Testis (tissue), 3 donors: ENCODE data around the gene PLCE1. TPM values are rescaled to one million over a fixed set of nuclear protein-coding genes. Genes with fewer than 3 reads are reported as not detected.

Experiments
- DNase-seq: peaks from one replicate; pipeline ENCODE4 v3.0.0-alpha.2; 2019
- H3K27ac ChIP-seq, 2 donors: fragments of 200-600 bp; sonication (generic); one replicate each; pipeline ENCODE4 v1.5.1; 2019
- H3K27me3 ChIP-seq: fragments of 200-600 bp; sonication (generic); one replicate; pipeline ENCODE4 v1.5.1; 2019
- H3K36me3 ChIP-seq: fragments of 200-600 bp; sonication (generic); one replicate; pipeline ENCODE4 v1.5.1; 2017; ENCODE audit warnings: low read depth; ENCODE audit errors: missing control alignments
- H3K4me1 ChIP-seq: fragments of 200-600 bp; sonication (generic); one replicate; pipeline ENCODE4 v1.5.1; 2019
- H3K4me3 ChIP-seq, 2 donors: fragments of 200-600 bp; sonication (generic); one replicate each; pipeline ENCODE4 v1.5.1; 2017 to 2019
- H3K9me3 ChIP-seq: fragments of 200-600 bp; sonication (generic); one replicate; pipeline ENCODE4 v1.5.1; 2017
- POLR2A ChIP-seq: fragments of 450-650 bp; IDR thresholded peaks from one replicate; pipeline ENCODE4 v1.6.1; 2017; ENCODE audit warnings: antibody characterized with exemption, mild to moderate bottlenecking, moderate library complexity
- WGBS, 2 donors: methylation state at CpG; one replicate each; pipeline ENCODE4 v1.1.5; 2018; 5-methylcytosine and 5-hydroxymethylcytosine counted together
- intact Hi-C: fragments of 100-400 bp; cut with DNase I; formaldehyde crosslinking; loops from one replicate; pipeline ENCODE4 v1.15.1; 2023; ENCODE audit warnings: low total_unique reads
- polyA plus RNA-seq: library from polyadenylated mRNA; stranded (reverse); fragments of 350-450 nt; fragmentation: Illumina TruSeq; extraction: RNeasy Lipid Tissue Mini Kit (QIAGEN cat#74804); gene quantifications from one replicate; pipeline ENCODE4 v1.2.3, GENCODE V29; 2014; ENCODE audit warnings: low read depth, low replicate concordance; ENCODE audit not compliant: insufficient read depth
- total RNA-seq, 2 donors: library from RNA; depleted of rRNA; stranded (reverse); fragments of >200 nt; gene quantifications; one replicate each; pipeline ENCODE4 v1.2.3, GENCODE V29; 2016
- TF ChIP-seq, protein P1 (sequence below), 3 experiments: fragments of 450-650 bp in 2 of 3; fragments of 200-600 bp in 1 of 3; sonication (generic) in 1 of 3; IDR thresholded peaks; one replicate each; pipeline ENCODE4 v1.5.1; 2016 to 2019; ENCODE audit warnings: antibody characterized with exemption in 3 of 3, mild to moderate bottlenecking in 2 of 3, moderate library complexity in 1 of 3

The PLCE1 gene
- total and polyA plus RNA-seq, 3 donors from 2014 or later: 4.2 to 8.2 (median 6.7) TPM

DNA sequence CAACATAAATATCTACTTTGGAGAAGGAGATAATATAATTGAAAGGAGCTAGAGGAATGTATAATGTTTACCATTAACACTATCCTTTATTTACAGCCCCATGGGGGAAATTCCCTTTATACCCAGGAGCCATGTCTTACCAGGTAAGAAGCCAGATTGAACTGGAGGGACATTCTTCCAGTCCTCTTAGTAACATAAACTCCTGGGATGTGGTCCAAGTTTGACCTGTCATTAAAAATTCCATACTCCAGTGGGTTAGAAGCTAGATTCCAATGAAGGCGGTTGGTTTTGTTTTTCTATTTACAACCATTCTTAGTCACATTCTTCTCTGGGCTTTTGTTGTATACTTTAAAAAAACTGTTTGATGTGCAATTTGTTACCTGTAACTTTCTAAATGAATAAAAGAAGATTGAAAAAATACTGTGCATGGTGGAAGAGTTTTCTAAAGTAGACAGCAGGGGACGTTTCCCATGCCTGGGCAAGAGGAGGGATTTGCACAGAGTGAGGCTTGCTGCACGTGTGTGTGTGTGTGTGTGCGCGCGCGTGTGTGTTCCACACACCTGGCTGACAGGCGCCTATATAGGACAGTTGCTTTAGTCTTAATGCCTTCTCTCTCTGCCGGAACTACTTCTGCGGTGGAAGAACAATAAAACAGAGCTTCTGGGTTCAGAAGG is 2.0 kb downstream of the PLCE1 start:
- intact Hi-C loops: no loop called here
- Histone ChIP-seq H3K27ac (no peak overlapping the region), H3K36me3 (no peaks in the 10 kb centered on the region)

DNA sequence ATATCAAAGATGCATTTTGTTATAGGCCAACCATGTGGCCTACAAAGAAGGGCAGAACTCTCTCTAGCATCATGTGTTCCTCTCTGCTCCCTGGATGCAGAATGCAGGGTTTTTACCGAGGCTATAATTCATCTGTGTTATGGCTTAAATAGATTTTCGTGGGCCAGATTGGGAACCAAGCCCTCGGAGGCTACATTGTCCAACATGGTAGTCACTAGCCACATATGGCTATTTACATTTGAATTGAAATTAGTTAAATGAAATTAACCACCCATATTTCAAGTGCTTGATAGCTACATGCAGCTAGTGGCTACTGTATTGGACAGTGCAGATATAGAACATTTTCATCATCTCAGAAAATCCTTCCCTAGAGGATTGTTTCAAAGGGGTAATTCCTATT is 2.8 kb downstream of the PLCE1 start:
- H3K4me3 ChIP-seq: no peak overlapping the region
- no peak for DNase-seq
- 77% methylated on average over 3 of the region's 3 CpGs for WGBS, 2 donors
- no peaks in the 10 kb centered on the region for H3K36me3 ChIP-seq
- H3K4me1 ChIP-seq: peaks cover 22% of the 10 kb centered on the region
- intact Hi-C loops: no loop called here
- H3K9me3 ChIP-seq: no peaks in the 10 kb centered on the region
- TF ChIP-seq POLR2A: no peak
- TF ChIP-seq, protein P1, sequence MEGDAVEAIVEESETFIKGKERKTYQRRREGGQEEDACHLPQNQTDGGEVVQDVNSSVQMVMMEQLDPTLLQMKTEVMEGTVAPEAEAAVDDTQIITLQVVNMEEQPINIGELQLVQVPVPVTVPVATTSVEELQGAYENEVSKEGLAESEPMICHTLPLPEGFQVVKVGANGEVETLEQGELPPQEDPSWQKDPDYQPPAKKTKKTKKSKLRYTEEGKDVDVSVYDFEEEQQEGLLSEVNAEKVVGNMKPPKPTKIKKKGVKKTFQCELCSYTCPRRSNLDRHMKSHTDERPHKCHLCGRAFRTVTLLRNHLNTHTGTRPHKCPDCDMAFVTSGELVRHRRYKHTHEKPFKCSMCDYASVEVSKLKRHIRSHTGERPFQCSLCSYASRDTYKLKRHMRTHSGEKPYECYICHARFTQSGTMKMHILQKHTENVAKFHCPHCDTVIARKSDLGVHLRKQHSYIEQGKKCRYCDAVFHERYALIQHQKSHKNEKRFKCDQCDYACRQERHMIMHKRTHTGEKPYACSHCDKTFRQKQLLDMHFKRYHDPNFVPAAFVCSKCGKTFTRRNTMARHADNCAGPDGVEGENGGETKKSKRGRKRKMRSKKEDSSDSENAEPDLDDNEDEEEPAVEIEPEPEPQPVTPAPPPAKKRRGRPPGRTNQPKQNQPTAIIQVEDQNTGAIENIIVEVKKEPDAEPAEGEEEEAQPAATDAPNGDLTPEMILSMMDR (IDR thresholded peaks at IDR 0.05): no peak
- no peak overlapping the region for H3K27ac ChIP-seq
- no peaks in the 10 kb centered on the region for H3K27me3 ChIP-seq

More for the DNA sequence above, 2.0 kb downstream of the PLCE1 start:
- Histone ChIP-seq H3K9me3 (no peaks in the 10 kb centered on the region), H3K27me3 (no peaks in the 10 kb centered on the region), H3K4me3 (no peak overlapping the region), H3K4me1 (peaks cover 24% of the 10 kb centered on the region)
- WGBS, 2 donors: 71 to 73% methylated on average over 10 of the region's 10 CpGs
- TF ChIP-seq, protein P1 (IDR thresholded peaks at IDR 0.05): no peak
- no peak for TF ChIP-seq POLR2A
- DNase-seq: no peak

DNA sequence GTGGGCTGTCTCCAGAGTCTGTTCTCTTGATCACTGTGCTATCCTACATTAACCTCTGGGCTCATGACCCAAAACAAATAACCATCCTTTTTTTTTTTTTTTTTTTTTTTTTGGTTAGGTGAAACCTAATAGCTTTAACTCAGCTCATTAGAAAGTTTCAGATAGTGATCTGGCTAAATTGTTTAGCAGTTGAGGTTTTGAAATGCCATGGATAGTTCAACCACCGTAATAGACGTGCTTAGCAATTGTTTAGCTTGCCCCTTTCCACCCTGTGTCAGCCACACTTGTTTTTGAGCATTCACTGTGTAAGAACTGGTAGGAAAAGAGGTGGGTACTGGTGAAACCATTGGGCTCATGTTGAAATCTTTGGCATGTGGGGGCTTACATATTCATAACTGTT is 3.8 kb downstream of the PLCE1 start:
- Histone ChIP-seq H3K4me1 (peaks cover 14% of the 10 kb centered on the region), H3K4me3 (no peak overlapping the region), H3K36me3 (no peaks in the 10 kb centered on the region), H3K27me3 (no peaks in the 10 kb centered on the region), H3K27ac (no peak overlapping the region), H3K9me3 (no peaks in the 10 kb centered on the region)
- intact Hi-C loops: no loop called here
- WGBS, 2 donors: 82 to 91% methylated on average over 2 of the region's 2 CpGs
- no peak for DNase-seq
- no peak for TF ChIP-seq POLR2A
- TF ChIP-seq, protein P1 (IDR thresholded peaks at IDR 0.05): no peak

DNA sequence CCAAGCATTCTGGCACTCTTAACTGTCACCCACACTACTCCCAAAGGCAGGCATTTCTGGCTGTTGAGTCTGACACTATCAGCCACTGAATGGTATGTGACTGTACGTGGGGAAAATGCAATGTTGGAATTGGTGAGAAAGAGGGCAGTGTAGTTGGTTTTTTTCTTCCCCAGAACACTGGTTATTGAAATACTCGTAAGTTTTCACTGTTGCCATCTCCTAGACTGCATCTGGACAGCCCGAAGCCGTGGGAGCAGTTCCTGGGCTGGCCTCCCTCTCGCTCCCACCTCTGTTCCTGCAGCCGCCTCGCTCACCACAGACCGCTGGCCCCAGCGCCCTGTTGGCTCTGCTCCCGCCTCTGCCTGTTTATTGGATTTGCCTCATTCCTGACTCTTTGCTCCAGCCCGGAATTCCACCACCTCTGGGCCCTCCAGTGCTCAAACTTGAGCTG is 5.7 kb downstream of the PLCE1 start:
- TF ChIP-seq POLR2A: no peak
- TF ChIP-seq, protein P1 (IDR thresholded peaks at IDR 0.05): no peak
- no peaks in the 10 kb centered on the region for H3K36me3 ChIP-seq
- H3K27ac ChIP-seq: no peak overlapping the region
- intact Hi-C loops: no loop called here
- peak; percentile 73 for DNase-seq
- H3K27me3 ChIP-seq: no peaks in the 10 kb centered on the region
- WGBS, 2 donors: 31 to 38% methylated on average over 11 of the region's 11 CpGs
- H3K4me3 ChIP-seq: no peak overlapping the region
- peaks cover 2% of the 10 kb centered on the region for H3K4me1 ChIP-seq
- no peaks in the 10 kb centered on the region for H3K9me3 ChIP-seq
